Smooth muscle cell (in vitro differentiated cells): ENCODE data around the gene S100A10. TPM values are rescaled to one million over a fixed set of nuclear protein-coding genes. Genes with fewer than 3 reads are reported as not detected.

Experiments used
- DNase-seq: peaks from one replicate; lab custom pipeline; 2025; ENCODE audit not compliant: unreplicated experiment; lab: John Stamatoyannopoulos, UW
- H2AFZ ChIP-seq: fragments of 200-600 bp; sonication (generic); 2 replicates; pipeline ENCODE4 v1.6.0; 2016; ENCODE audit warnings: antibody characterized with exemption, low read depth, mild to moderate bottlenecking
- H3F3A ChIP-seq: fragments of 200-600 bp; sonication (generic); 2 replicates; pipeline ENCODE4 v1.6.0; 2017; ENCODE audit warnings: antibody characterized with exemption, low read depth
- H3K27ac ChIP-seq: fragments of 200-600 bp; sonication (generic); 2 replicates; pipeline ENCODE4 v1.5.1; 2016; ENCODE audit warnings: low read depth, mild to moderate bottlenecking
- H3K27me3 ChIP-seq: fragments of 200-600 bp; sonication (generic); 2 replicates; pipeline ENCODE4 v1.6.1; 2016; ENCODE audit warnings: low read depth, mild to moderate bottlenecking
- H3K36me3 ChIP-seq: fragments of 200-600 bp; sonication (generic); 2 replicates; pipeline ENCODE4 v1.5.1; 2016; ENCODE audit warnings: low read depth
- H3K4me1 ChIP-seq: fragments of 200-600 bp; sonication (generic); 2 replicates; pipeline ENCODE4 v1.5.1; 2016; ENCODE audit warnings: low read depth
- H3K4me2 ChIP-seq: fragments of 200-600 bp; sonication (generic); 2 replicates; pipeline ENCODE4 v1.6.0; 2016; ENCODE audit warnings: mild to moderate bottlenecking
- H3K4me3 ChIP-seq: fragments of 200-600 bp; sonication (generic); 2 replicates; pipeline ENCODE4 v1.5.1; 2016; ENCODE audit warnings: mild to moderate bottlenecking
- H3K79me2 ChIP-seq: fragments of 200-600 bp; sonication (generic); 2 replicates; pipeline ENCODE4 v1.6.0; 2016; ENCODE audit warnings: low read depth, mild to moderate bottlenecking
- H3K9ac ChIP-seq: fragments of 200-600 bp; sonication (generic); 2 replicates; pipeline ENCODE4 v1.6.0; 2016; ENCODE audit warnings: low read depth
- H3K9me3 ChIP-seq: fragments of 200-600 bp; sonication (generic); replicated peaks from 2 replicates; pipeline ENCODE4 v1.5.1; 2016; ENCODE audit warnings: low read depth
- H4K20me1 ChIP-seq: fragments of 200-600 bp; sonication (generic); 2 replicates; pipeline ENCODE4 v1.6.0; 2016; ENCODE audit warnings: low read depth
- WGBS: methylation state at CpG from one replicate; pipeline ENCODE4 v1.1.7; 2016; ENCODE audit warnings: low lambda C conversion rate; 5-methylcytosine and 5-hydroxymethylcytosine counted together
- polyA plus RNA-seq: library from polyadenylated mRNA; unstranded; fragments of >200 nt; fragmentation: Nextera tagmentation; extraction: Ambion mirVana; gene quantifications from 2 replicates; pipeline ENCODE4 v1.2.1, GENCODE V29; 2016
- total RNA-seq: library from RNA; depleted of rRNA; stranded (reverse); fragments of >200 nt; gene quantifications from 2 replicates; pipeline ENCODE4 v1.2.3, GENCODE V29; 2014
- TF ChIP-seq, protein P1 (sequence below): fragments of 200-600 bp; sonication (generic); IDR thresholded peaks from 2 replicates; pipeline ENCODE4 v1.5.1; 2017; ENCODE audit warnings: borderline replicate concordance, mild to moderate bottlenecking, antibody characterized with exemption; ENCODE audit not compliant: insufficient read depth, poor library complexity, severe bottlenecking

The S100A10 gene
- total and polyA plus RNA-seq, 2 experiments from 2014 or later = 477 to 1,351 TPM

GRCh38 chr1:151990058-151990855, 3.4 kb downstream of the S100A10 start:
- no peak for DNase-seq
- peak overlapping the region; percentile 90 for H3K9ac ChIP-seq
- peaks cover 71% of the 10 kb centered on the region for H3K79me2 ChIP-seq

GRCh38 chr1:151989211-151989862, 4.3 kb downstream of the S100A10 start:
- peaks cover 80% of the 10 kb centered on the region for H4K20me1 ChIP-seq
- peak overlapping the region; percentile 86 for H3K4me2 ChIP-seq
- H3F3A ChIP-seq = peaks cover 58% of the 10 kb centered on the region
- peak overlapping the region; percentile 90 for H3K9ac ChIP-seq
- H3K27ac ChIP-seq = peak overlapping the region; percentile 99
- no peak for DNase-seq
- no peaks in the 10 kb centered on the region for H3K9me3 ChIP-seq
- peaks cover 76% of the 10 kb centered on the region for H3K79me2 ChIP-seq
- H3K36me3 ChIP-seq = peaks cover 4% of the 10 kb centered on the region
- 6% methylated on average over 6 of the region's 6 CpGs for WGBS
- H3K4me1 ChIP-seq = peaks cover 24% of the 10 kb centered on the region
- H2AFZ ChIP-seq = no peak overlapping the region
- H3K4me3 ChIP-seq = peak overlapping the region; percentile 81
- TF ChIP-seq, protein P1, sequence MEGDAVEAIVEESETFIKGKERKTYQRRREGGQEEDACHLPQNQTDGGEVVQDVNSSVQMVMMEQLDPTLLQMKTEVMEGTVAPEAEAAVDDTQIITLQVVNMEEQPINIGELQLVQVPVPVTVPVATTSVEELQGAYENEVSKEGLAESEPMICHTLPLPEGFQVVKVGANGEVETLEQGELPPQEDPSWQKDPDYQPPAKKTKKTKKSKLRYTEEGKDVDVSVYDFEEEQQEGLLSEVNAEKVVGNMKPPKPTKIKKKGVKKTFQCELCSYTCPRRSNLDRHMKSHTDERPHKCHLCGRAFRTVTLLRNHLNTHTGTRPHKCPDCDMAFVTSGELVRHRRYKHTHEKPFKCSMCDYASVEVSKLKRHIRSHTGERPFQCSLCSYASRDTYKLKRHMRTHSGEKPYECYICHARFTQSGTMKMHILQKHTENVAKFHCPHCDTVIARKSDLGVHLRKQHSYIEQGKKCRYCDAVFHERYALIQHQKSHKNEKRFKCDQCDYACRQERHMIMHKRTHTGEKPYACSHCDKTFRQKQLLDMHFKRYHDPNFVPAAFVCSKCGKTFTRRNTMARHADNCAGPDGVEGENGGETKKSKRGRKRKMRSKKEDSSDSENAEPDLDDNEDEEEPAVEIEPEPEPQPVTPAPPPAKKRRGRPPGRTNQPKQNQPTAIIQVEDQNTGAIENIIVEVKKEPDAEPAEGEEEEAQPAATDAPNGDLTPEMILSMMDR = no peak
- no peaks in the 10 kb centered on the region for H3K27me3 ChIP-seq

More at GRCh38 chr1:151990058-151990855, 3.4 kb downstream of the S100A10 start:
- no peaks in the 10 kb centered on the region for H3K27me3 ChIP-seq
- peak overlapping the region; percentile 86 for H3K4me2 ChIP-seq
- H3K36me3 ChIP-seq = peaks cover 4% of the 10 kb centered on the region
- no peaks in the 10 kb centered on the region for H3K9me3 ChIP-seq
- peak overlapping the region; percentile 81 for H3K4me3 ChIP-seq
- H3F3A ChIP-seq = peaks cover 53% of the 10 kb centered on the region
- 69% methylated on average over 5 of the region's 5 CpGs for WGBS
- H4K20me1 ChIP-seq = peaks cover 70% of the 10 kb centered on the region
- peaks cover 26% of the 10 kb centered on the region for H3K4me1 ChIP-seq
- no peak overlapping the region for H2AFZ ChIP-seq
- peak overlapping the region; percentile 99 for H3K27ac ChIP-seq
- TF ChIP-seq, protein P1 = no peak

DNA sequence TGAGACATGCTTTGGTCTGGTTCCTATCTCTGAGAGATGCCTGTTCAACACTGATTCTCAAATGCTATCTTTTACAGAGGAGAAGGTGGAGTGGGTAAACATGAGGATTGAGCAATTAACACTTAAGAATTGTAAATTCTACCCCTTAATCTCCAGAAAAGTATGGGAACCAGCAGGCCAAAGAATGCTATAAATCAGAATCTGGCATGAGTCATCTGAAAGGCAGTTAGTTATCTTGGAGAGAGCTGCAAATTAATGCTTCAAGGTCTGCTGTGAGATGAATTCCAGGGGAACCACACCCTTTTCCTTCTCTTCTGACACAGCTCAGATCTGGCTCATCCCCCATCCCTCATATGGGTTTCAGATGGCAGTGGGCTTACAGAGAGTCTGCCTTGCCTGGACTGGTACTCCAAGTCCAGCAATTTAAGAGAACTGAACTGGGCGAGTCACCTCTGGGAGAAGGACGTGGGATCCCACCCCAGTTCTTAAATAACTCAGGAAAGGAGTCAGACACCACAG, 5.2 kb downstream of the S100A10 start:
- Histone ChIP-seq H3K9me3 (no peaks in the 10 kb centered on the region), H3K4me1 (peaks cover 21% of the 10 kb centered on the region), H3K27ac (peak overlapping the region; percentile 99), H3F3A (peaks cover 58% of the 10 kb centered on the region), H4K20me1 (peaks cover 88% of the 10 kb centered on the region), H3K4me2 (peak overlapping the region; percentile 86), H3K27me3 (no peaks in the 10 kb centered on the region), H3K36me3 (peaks cover 6% of the 10 kb centered on the region), H3K9ac (peak overlapping the region; percentile 90), H3K4me3 (peak overlapping the region; percentile 81), H2AFZ (no peak overlapping the region), H3K79me2 (peaks cover 79% of the 10 kb centered on the region)
- TF ChIP-seq, protein P1 = no peak
- DNase-seq = no peak
- 21% methylated on average over 2 of the region's 2 CpGs for WGBS
